WTC11 (cell line): ENCODE measurements around the gene CACNA2D1. TPM values are rescaled to one million over a fixed set of nuclear protein-coding genes. Genes with fewer than 3 reads are reported as not detected.

Experiments
- ATAC-seq: fragments of 200-7000 bp; cut with Tn5 transposase; 2 replicates; pipeline ENCODE4 v1.10.0; 2021; ENCODE audit warnings: mild to moderate bottlenecking, moderate library complexity
- CTCF ChIA-PET: fragments of 300-600 bp; sonication (Branson Sonifier 250); formaldehyde crosslinking; loops from one replicate; lab custom pipeline; 2021; ENCODE audit warnings: antibody characterized with exemption; lab: Charles Lee
- POLR2A ChIA-PET: fragments of 350-600 bp; sonication (Branson Sonifier 250); formaldehyde crosslinking; loops from one replicate; lab custom pipeline; 2021; ENCODE audit warnings: antibody characterized with exemption; lab: Charles Lee
- DNase-seq: peaks from one replicate; pipeline ENCODE4 v3.0.0; 2021; ENCODE audit warnings: low spot score
- H3K27ac Mint-ChIP-seq: 2 replicates; pipeline ENCODE4 v1.8.0; 2021; ENCODE audit warnings: mixed read lengths
- H3K27me3 Mint-ChIP-seq: 2 replicates; pipeline ENCODE4 v1.8.0; 2021; ENCODE audit warnings: low read depth, mild to moderate bottlenecking, moderate library complexity, mixed read lengths
- H3K36me3 Mint-ChIP-seq: 2 replicates; pipeline ENCODE4 v1.8.0; 2021; ENCODE audit warnings: mixed read lengths
- H3K4me1 Mint-ChIP-seq: 2 replicates; pipeline ENCODE4 v1.8.0; 2022; ENCODE audit warnings: mixed read lengths
- H3K4me3 Mint-ChIP-seq: 2 replicates; pipeline ENCODE4 v1.8.0; 2021; ENCODE audit warnings: mild to moderate bottlenecking, moderate library complexity, mixed read lengths
- H3K9me3 Mint-ChIP-seq: 2 replicates; pipeline ENCODE4 v1.8.0; 2021; ENCODE audit warnings: mixed read lengths
- ATF1 ChIP-seq: sonication (generic); formaldehyde crosslinking; IDR thresholded peaks from 2 replicates; pipeline ENCODE4 v1.8.1; 2023; ENCODE audit warnings: mild to moderate bottlenecking, moderate library complexity, missing genetic modification reagents
- ATF2 ChIP-seq: sonication (generic); formaldehyde crosslinking; IDR thresholded peaks from 2 replicates; pipeline ENCODE4 v1.8.1; 2022; ENCODE audit warnings: low read depth, missing genetic modification reagents, borderline replicate concordance
- CDX4 ChIP-seq: fragments of 250-450 bp; sonication (Bioruptor Pico); IDR thresholded peaks from 2 replicates; pipeline ENCODE4 v1.9.0; 2021; ENCODE audit warnings: moderate library complexity, mild to moderate bottlenecking, inconsistent platforms, borderline replicate concordance
- E2F4 ChIP-seq: sonication (generic); formaldehyde crosslinking; IDR thresholded peaks from 2 replicates; pipeline ENCODE4 v1.8.1; 2022; ENCODE audit warnings: low read depth, mild to moderate bottlenecking, moderate library complexity, missing genetic modification reagents, borderline replicate concordance
- ELF4 ChIP-seq: sonication (generic); formaldehyde crosslinking; IDR thresholded peaks from 2 replicates; pipeline ENCODE4 v1.8.1; 2022; ENCODE audit warnings: low read depth, mild to moderate bottlenecking, moderate library complexity, missing genetic modification reagents
- FOXJ3 ChIP-seq: sonication (generic); formaldehyde crosslinking; IDR thresholded peaks from 2 replicates; pipeline ENCODE4 v1.9.0; 2021; ENCODE audit warnings: missing genetic modification reagents, mild to moderate bottlenecking, borderline replicate concordance
- JAZF1 ChIP-seq: fragments of 250-450 bp; sonication (Bioruptor Pico); IDR thresholded peaks from 2 replicates; pipeline ENCODE4 v1.9.0; 2021; ENCODE audit warnings: moderate library complexity, mild to moderate bottlenecking, inconsistent platforms
- KAT7 ChIP-seq: sonication (generic); formaldehyde crosslinking; IDR thresholded peaks from 2 replicates; pipeline ENCODE4 v1.8.1; 2023; ENCODE audit warnings: missing genetic modification reagents, mild to moderate bottlenecking, borderline replicate concordance
- MXD4 ChIP-seq: fragments of 250-450 bp; sonication (Bioruptor Pico); IDR thresholded peaks from 2 replicates; pipeline ENCODE4 v1.8.0; 2021; ENCODE audit warnings: mild to moderate bottlenecking, moderate library complexity, borderline replicate concordance
- NFATC4 ChIP-seq: fragments of 250-450 bp; sonication (Bioruptor Pico); IDR thresholded peaks from 2 replicates; pipeline ENCODE4 v1.9.0; 2021; ENCODE audit warnings: mild to moderate bottlenecking
- NFE2L1 ChIP-seq: sonication (generic); formaldehyde crosslinking; IDR thresholded peaks from 2 replicates; pipeline ENCODE4 v1.8.1; 2023; ENCODE audit warnings: missing genetic modification reagents
- RELA ChIP-seq: sonication (generic); formaldehyde crosslinking; IDR thresholded peaks from 2 replicates; pipeline ENCODE4 v1.8.1; 2022; ENCODE audit warnings: missing genetic modification reagents, mild to moderate bottlenecking, borderline replicate concordance
- SP1 ChIP-seq: sonication (generic); formaldehyde crosslinking; conservative IDR thresholded peaks from 2 replicates; pipeline ENCODE4 v1.8.1; 2022; ENCODE audit warnings: missing genetic modification reagents
- STAT6 ChIP-seq: sonication (generic); formaldehyde crosslinking; conservative IDR thresholded peaks from 2 replicates; pipeline ENCODE4 v1.8.1; 2023; ENCODE audit warnings: mild to moderate bottlenecking, low read depth, missing genetic modification reagents, moderate library complexity
- TCF7 ChIP-seq: sonication (generic); formaldehyde crosslinking; IDR thresholded peaks from 2 replicates; pipeline ENCODE4 v1.8.0; 2022; ENCODE audit warnings: mild to moderate bottlenecking, low read depth, missing genetic modification reagents, moderate library complexity
- ZMAT4 ChIP-seq: fragments of 250-450 bp; sonication (Bioruptor Pico); IDR thresholded peaks from 2 replicates; pipeline ENCODE4 v1.9.0; 2021; ENCODE audit warnings: mild to moderate bottlenecking
- ZNF121 ChIP-seq: sonication (generic); formaldehyde crosslinking; IDR thresholded peaks from 2 replicates; pipeline ENCODE4 v1.8.0; 2023; ENCODE audit warnings: missing genetic modification reagents
- ZNF138 ChIP-seq: sonication (generic); formaldehyde crosslinking; conservative IDR thresholded peaks from 2 replicates; pipeline ENCODE4 v1.8.1; 2022; ENCODE audit warnings: mild to moderate bottlenecking, moderate library complexity, missing genetic modification reagents
- ZNF232 ChIP-seq: sonication (generic); formaldehyde crosslinking; IDR thresholded peaks from 2 replicates; pipeline ENCODE4 v1.8.0; 2022; ENCODE audit warnings: mild to moderate bottlenecking, missing genetic modification reagents
- ZNF416 ChIP-seq: fragments of 250-450 bp; sonication (Bioruptor Pico); IDR thresholded peaks from 2 replicates; pipeline ENCODE4 v1.9.0; 2021; ENCODE audit warnings: mild to moderate bottlenecking, inconsistent platforms
- ZNF423 ChIP-seq: fragments of 250-450 bp; sonication (Bioruptor Pico); IDR thresholded peaks from 2 replicates; pipeline ENCODE4 v2.1.2; 2022; ENCODE audit warnings: mild to moderate bottlenecking, moderate library complexity
- ZNF425 ChIP-seq: fragments of 250-450 bp; sonication (Bioruptor Pico); conservative IDR thresholded peaks from 2 replicates; pipeline ENCODE4 v1.9.0; 2021; ENCODE audit warnings: mild to moderate bottlenecking
- total RNA-seq: library from RNA; stranded (reverse); gene quantifications from 3 replicates; pipeline ENCODE4 v1.2.3, GENCODE V29; 2021

CACNA2D1 gene
- total RNA-seq, 1 experiment from 2014 or later, result 33.3 TPM

- TF ChIP-seq ELF4 (no peak), ZNF416 (no peak), ZNF232 (CRISPR knock-in tag) (no peak)
Observed at GRCh38 chr7:82384051-82384464, 59.5 kb downstream of the CACNA2D1 start (continued).

GRCh38 chr7:82382276-82382675 lies 61.3 kb downstream of the CACNA2D1 start:
- Mint-ChIP-seq H3K27me3 (no peaks in the 10 kb centered on the region), H3K4me3 (no peak overlapping the region), H3K4me1 (peaks cover 43% of the 10 kb centered on the region), H3K27ac (peak overlapping the region; percentile 87), H3K36me3 (no peaks in the 10 kb centered on the region), H3K9me3 (no peaks in the 10 kb centered on the region)
- ATAC-seq (peak; percentile 88), DNase-seq (peak; percentile 25)
- ChIA-PET POLR2A (no interaction called here), CTCF (no interaction called here)
- TF ChIP-seq MXD4, result no peak
- peak; percentile 81; the same call in 1 of the 2 replicates for TF ChIP-seq ZNF121 (CRISPR knock-in tag)

- Mint-ChIP-seq H3K4me3 (no peak overlapping the region), H3K4me1 (peaks cover 30% of the 10 kb centered on the region), H3K36me3 (no peaks in the 10 kb centered on the region), H3K27me3 (no peaks in the 10 kb centered on the region)
- POLR2A ChIA-PET, result no interaction called here
- no peak for DNase-seq
- no peak for TF ChIP-seq TCF7 (CRISPR knock-in tag)
- TF ChIP-seq, all 79 proteins: peak for 0
- CTCF ChIA-PET, result no interaction called here
- H3K27ac Mint-ChIP-seq, result no peak overlapping the region
- no peak for ATAC-seq
- H3K9me3 Mint-ChIP-seq, result no peaks in the 10 kb centered on the region
Observed at GRCh38 chr7:82376739-82377138, 66.8 kb downstream of the CACNA2D1 start.

GRCh38 chr7:82375713-82376112 lies 67.9 kb downstream of the CACNA2D1 start:
- ATAC-seq (peak; percentile 26), DNase-seq (no peak)
- ChIA-PET CTCF (no interaction called here), POLR2A (no interaction called here)
- peaks cover 30% of the 10 kb centered on the region for H3K4me1 Mint-ChIP-seq
- no peaks in the 10 kb centered on the region for H3K36me3 Mint-ChIP-seq
- no peak overlapping the region for H3K4me3 Mint-ChIP-seq
- H3K9me3 Mint-ChIP-seq, result no peaks in the 10 kb centered on the region
- H3K27me3 Mint-ChIP-seq, result no peaks in the 10 kb centered on the region
- H3K27ac Mint-ChIP-seq, result no peak overlapping the region
- TF ChIP-seq ATF2 (CRISPR knock-in tag), result no peak
- no peak for TF ChIP-seq JAZF1
- no peak for TF ChIP-seq ATF1 (CRISPR knock-in tag)
- no peak for TF ChIP-seq STAT6 (CRISPR knock-in tag)
- no peak for TF ChIP-seq ZMAT4
- TF ChIP-seq FOXJ3 (CRISPR knock-in tag), result no peak
- no peak for TF ChIP-seq ZNF425 (CRISPR knock-in tag)
- no peak for TF ChIP-seq KAT7
- no peak for TF ChIP-seq NFE2L1 (CRISPR knock-in tag)
- no peak for TF ChIP-seq ZNF423 (CRISPR knock-in tag)
- TF ChIP-seq SP1 (CRISPR knock-in tag), result no peak
- no peak for TF ChIP-seq ZNF138
- no peak for TF ChIP-seq RELA
- TF ChIP-seq E2F4 (CRISPR knock-in tag), result no peak
- TF ChIP-seq NFATC4 (CRISPR knock-in tag), result no peak
- no peak for TF ChIP-seq ELF4
- no peak for TF ChIP-seq CDX4 (CRISPR knock-in tag)
